Ascending aorta (tissue), 2 donors: Measurements from ENCODE around the gene CUL1. TPM values are rescaled to one million over a fixed set of nuclear protein-coding genes. Genes with fewer than 3 reads are reported as not detected.

ENCODE experiments used
- DNase-seq, 2 donors: peaks; one replicate each; pipeline ENCODE4 v3.0.0-alpha.2; 2019; ENCODE audit warnings: low spot score in 2 of 2
- H3K27ac ChIP-seq, 2 donors: fragments of 200-600 bp; sonication (generic); one replicate each; pipeline ENCODE4 v1.5.1; 2016 to 2017; ENCODE audit warnings: mild to moderate bottlenecking in 1 of 2
- H3K27me3 ChIP-seq: fragments of 200-600 bp; sonication (generic); one replicate; pipeline ENCODE4 v1.5.1; 2017
- H3K36me3 ChIP-seq, 2 donors: fragments of 200-600 bp; sonication (generic); one replicate each; pipeline ENCODE4 v1.5.1; 2016
- H3K4me1 ChIP-seq, 2 donors: fragments of 200-600 bp; sonication (generic); one replicate each; pipeline ENCODE4 v1.5.1; 2016 to 2017; ENCODE audit warnings: mild to moderate bottlenecking in 1 of 2
- H3K4me3 ChIP-seq, 2 donors: fragments of 200-600 bp; sonication (generic); one replicate each; pipeline ENCODE4 v1.5.1; 2016 to 2017; ENCODE audit warnings: mild to moderate bottlenecking in 1 of 2
- H3K9me3 ChIP-seq, 2 donors: fragments of 200-600 bp; sonication (generic); one replicate each; pipeline ENCODE4 v1.5.1; 2016
- CTCF ChIP-seq, 3 experiments: fragments of 200-600 bp in 2 of 3; fragments of 450-650 bp in 1 of 3; sonication (generic) in 2 of 3; IDR thresholded peaks; one replicate each; pipeline ENCODE4 v1.5.1; 2016 to 2019; ENCODE audit warnings: antibody characterized with exemption in 3 of 3, mild to moderate bottlenecking in 1 of 3, moderate library complexity in 1 of 3
- intact Hi-C: fragments of 100-400 bp; cut with DNase I; formaldehyde crosslinking; loops from one replicate; pipeline ENCODE4 v1.15.1; 2023
- total RNA-seq: library from RNA; depleted of rRNA; stranded (reverse); fragments of >200 nt; gene quantifications from one replicate; pipeline ENCODE4 v1.1.0, GENCODE V29; 2016

CUL1 gene
- total RNA-seq, 1 donor from 2014 or later: 16.3 TPM

GRCh38 chr7:148686312-148686937 is 12.3 kb upstream of the CUL1 start:
- intact Hi-C loops: no loop called here
- no peak overlapping the region for H3K4me3 ChIP-seq
- TF ChIP-seq CTCF (IDR thresholded peaks at IDR 0.05): no peak
- H3K27ac ChIP-seq: no peak overlapping the region
- H3K4me1 ChIP-seq: peaks cover 2 to 7% of the 10 kb centered on the region in 2 donors
- H3K9me3 ChIP-seq: no peaks in the 10 kb centered on the region
- H3K27me3 ChIP-seq: no peaks in the 10 kb centered on the region
- H3K36me3 ChIP-seq: no peaks in the 10 kb centered on the region
- no peak for DNase-seq

DNA sequence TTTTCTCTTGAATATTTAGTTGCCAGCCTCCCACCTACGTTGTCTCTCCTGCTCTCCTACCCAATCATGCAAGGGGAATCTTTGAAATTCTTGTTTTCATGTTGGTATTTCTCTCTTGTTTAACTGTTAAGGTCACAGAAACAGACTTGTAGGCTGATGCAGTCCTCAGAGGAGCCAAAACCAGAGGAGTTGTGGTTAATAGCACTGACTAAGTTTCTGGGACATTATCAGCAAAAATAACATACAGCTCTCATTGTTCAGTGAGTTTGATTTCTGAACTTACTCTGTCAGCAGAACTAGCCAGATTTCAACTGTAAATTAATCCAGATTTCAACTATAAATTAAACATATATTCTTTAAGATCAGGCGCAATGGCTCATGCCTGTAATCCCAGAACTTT is 11.1 kb upstream of the CUL1 start:
- intact Hi-C loops: no loop called here
- H3K4me1 ChIP-seq: peaks cover 2 to 7% of the 10 kb centered on the region in 2 donors
- no peak for TF ChIP-seq CTCF (IDR thresholded peaks at IDR 0.05)
- no peaks in the 10 kb centered on the region for H3K27me3 ChIP-seq
- no peaks in the 10 kb centered on the region for H3K9me3 ChIP-seq
- H3K4me3 ChIP-seq: no peak overlapping the region
- no peaks in the 10 kb centered on the region for H3K36me3 ChIP-seq
- H3K27ac ChIP-seq: no peak overlapping the region
- no peak for DNase-seq

DNA sequence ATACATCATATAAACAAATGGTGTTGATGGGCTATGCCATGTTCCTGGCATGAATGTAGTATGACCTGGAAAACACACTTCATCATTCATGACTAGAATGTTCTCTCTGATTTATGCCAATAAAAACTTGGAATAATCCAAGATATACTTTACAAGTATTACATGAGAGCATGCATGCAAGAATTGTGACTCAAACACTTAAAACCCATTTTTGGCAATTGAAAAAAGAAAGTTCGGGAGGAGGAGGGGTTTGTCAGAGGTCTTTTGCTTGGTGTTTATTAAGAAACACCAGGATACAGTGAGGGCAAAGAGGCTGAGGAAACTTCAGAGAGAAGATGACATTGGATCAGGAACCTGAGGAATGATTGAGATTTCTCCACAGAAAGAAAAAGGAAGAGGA is 10.2 kb upstream of the CUL1 start:
- no peaks in the 10 kb centered on the region for H3K27me3 ChIP-seq
- no peak overlapping the region for H3K4me3 ChIP-seq
- peak overlapping the region in 1 of 2 donors; percentile 30 for H3K27ac ChIP-seq
- intact Hi-C loops: no loop called here
- H3K4me1 ChIP-seq: peaks cover 2 to 7% of the 10 kb centered on the region in 2 donors
- H3K36me3 ChIP-seq: no peaks in the 10 kb centered on the region
- H3K9me3 ChIP-seq: no peaks in the 10 kb centered on the region
- no peak for DNase-seq
- no peak for TF ChIP-seq CTCF (IDR thresholded peaks at IDR 0.05)

- H3K4me1 ChIP-seq: peaks cover 0 to 3% of the 10 kb centered on the region in 2 donors
- H3K36me3 ChIP-seq: no peaks in the 10 kb centered on the region
- TF ChIP-seq CTCF (IDR thresholded peaks at IDR 0.05): no peak
- no peak overlapping the region for H3K27ac ChIP-seq
- no peak for DNase-seq
- no peak overlapping the region for H3K4me3 ChIP-seq
- H3K9me3 ChIP-seq: no peaks in the 10 kb centered on the region
- no peaks in the 10 kb centered on the region for H3K27me3 ChIP-seq
- intact Hi-C loops: loop anchor here (10.0 kb wide), 1 partner anchor 431 kb away; the partner anchor contains the start of gene ZNF425
Measured at GRCh38 chr7:148693651-148694050, 5.1 kb upstream of the CUL1 start.

DNA sequence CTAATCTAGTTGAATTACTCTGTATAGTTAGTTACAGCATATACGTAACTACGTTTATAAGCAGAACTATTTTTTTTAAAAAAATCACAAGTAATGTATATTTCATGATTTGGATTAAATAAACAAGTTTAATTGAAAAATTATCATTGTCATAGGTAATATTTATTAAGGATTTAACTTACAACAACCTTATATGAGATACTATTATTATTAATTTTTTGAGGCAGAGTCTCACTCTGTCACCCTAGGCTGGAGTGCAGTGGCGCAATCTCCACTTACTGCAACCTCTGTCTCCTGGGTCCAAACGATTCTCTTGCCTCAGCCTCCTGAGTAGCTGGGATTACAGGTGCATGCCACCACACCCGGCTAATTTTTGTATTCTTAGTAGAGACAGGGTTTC is 4.1 kb upstream of the CUL1 start:
- H3K4me1 ChIP-seq: peaks cover 0 to 3% of the 10 kb centered on the region in 2 donors
- no peak overlapping the region for H3K4me3 ChIP-seq
- no peak for DNase-seq
- H3K27me3 ChIP-seq: no peaks in the 10 kb centered on the region
- TF ChIP-seq CTCF (IDR thresholded peaks at IDR 0.05): no peak
- H3K36me3 ChIP-seq: no peaks in the 10 kb centered on the region
- no peak overlapping the region for H3K27ac ChIP-seq
- intact Hi-C loops: loop anchor here (5.0 to 10.0 kb wide), 2 partner anchors 248 to 430 kb away; partner anchors contain the start of gene ZNF425
- no peaks in the 10 kb centered on the region for H3K9me3 ChIP-seq
